Measurements from ENCODE around the gene TBC1D20.

Gene TBC1D20

DNA sequence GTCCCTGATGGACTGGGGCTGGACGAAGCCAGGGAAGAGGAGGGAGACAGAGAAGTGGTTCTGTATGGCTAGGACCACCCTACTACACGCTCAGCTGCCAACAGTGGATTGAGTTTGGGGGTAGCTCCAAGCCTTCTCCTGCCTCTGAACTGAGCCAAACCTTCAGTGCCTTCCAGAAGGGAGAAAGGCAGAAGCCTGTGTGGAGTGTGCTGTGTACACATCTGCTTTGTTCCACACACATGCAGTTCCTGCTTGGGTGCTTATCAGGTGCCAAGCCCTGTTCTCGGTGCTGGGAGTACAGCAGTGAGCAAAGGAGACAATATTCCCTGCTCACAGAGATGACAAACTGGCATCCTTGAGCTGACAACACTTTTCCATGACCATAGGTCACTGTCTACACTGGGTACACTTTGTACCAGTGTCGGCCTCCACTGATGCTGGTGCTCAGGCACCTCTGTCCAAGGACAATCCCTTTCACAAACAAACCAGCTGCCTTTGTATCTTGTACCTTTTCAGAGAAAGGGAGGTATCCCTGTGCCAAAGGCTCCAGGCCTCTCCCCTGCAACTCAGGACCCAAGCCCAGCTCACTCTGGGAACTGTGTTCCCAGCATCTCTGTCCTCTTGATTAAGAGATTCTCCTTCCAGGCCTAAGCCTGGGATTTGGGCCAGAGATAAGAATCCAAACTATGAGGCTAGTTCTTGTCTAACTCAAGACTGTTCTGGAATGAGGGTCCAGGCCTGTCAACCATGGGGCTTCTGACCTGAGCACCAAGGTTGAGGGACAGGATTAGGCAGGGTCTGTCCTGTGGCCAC lies 65.5 kb downstream of the TBC1D20 start:
- TF ChIP-seq POLR2AphosphoS5 (IDR thresholded peaks at IDR 0.05; ENCODE audit: low read depth, low read length) (no peak), SIN3A (IDR thresholded peaks at IDR 0.05; ENCODE audit: borderline replicate concordance, insufficient read depth, low read length) (no peak), TAF1 (IDR thresholded peaks at IDR 0.05; ENCODE audit: borderline replicate concordance, insufficient read depth, low read length) (no peak), FOXP2 (optimal IDR thresholded peaks at IDR 0.05; ENCODE audit: borderline replicate concordance, extremely low read depth, extremely low read length, insufficient read depth) (no peak)
- TF ChIP-seq, protein P1, sequence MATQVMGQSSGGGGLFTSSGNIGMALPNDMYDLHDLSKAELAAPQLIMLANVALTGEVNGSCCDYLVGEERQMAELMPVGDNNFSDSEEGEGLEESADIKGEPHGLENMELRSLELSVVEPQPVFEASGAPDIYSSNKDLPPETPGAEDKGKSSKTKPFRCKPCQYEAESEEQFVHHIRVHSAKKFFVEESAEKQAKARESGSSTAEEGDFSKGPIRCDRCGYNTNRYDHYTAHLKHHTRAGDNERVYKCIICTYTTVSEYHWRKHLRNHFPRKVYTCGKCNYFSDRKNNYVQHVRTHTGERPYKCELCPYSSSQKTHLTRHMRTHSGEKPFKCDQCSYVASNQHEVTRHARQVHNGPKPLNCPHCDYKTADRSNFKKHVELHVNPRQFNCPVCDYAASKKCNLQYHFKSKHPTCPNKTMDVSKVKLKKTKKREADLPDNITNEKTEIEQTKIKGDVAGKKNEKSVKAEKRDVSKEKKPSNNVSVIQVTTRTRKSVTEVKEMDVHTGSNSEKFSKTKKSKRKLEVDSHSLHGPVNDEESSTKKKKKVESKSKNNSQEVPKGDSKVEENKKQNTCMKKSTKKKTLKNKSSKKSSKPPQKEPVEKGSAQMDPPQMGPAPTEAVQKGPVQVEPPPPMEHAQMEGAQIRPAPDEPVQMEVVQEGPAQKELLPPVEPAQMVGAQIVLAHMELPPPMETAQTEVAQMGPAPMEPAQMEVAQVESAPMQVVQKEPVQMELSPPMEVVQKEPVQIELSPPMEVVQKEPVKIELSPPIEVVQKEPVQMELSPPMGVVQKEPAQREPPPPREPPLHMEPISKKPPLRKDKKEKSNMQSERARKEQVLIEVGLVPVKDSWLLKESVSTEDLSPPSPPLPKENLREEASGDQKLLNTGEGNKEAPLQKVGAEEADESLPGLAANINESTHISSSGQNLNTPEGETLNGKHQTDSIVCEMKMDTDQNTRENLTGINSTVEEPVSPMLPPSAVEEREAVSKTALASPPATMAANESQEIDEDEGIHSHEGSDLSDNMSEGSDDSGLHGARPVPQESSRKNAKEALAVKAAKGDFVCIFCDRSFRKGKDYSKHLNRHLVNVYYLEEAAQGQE (IDR thresholded peaks at IDR 0.05; ENCODE audit: insufficient read depth in 1 of 2, low read depth in 2 of 2, low read length in 2 of 2) = no peak

DNA sequence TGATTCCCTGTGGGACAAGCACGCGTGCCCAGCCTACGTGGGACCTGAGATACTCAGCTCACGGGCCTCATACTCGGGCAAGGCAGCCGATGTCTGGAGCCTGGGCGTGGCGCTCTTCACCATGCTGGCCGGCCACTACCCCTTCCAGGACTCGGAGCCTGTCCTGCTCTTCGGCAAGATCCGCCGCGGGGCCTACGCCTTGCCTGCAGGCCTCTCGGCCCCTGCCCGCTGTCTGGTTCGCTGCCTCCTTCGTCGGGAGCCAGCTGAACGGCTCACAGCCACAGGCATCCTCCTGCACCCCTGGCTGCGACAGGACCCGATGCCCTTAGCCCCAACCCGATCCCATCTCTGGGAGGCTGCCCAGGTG lies 66.1 kb downstream of the TBC1D20 start:
- TF ChIP-seq POLR2AphosphoS5 (IDR thresholded peaks at IDR 0.05; ENCODE audit: low read depth, low read length) (no peak), FOXP2 (optimal IDR thresholded peaks at IDR 0.05; ENCODE audit: borderline replicate concordance, extremely low read depth, extremely low read length, insufficient read depth) (no peak), TAF1 (IDR thresholded peaks at IDR 0.05; ENCODE audit: borderline replicate concordance, insufficient read depth, low read length) (no peak), SIN3A (IDR thresholded peaks at IDR 0.05; ENCODE audit: borderline replicate concordance, insufficient read depth, low read length) (no peak)
- TF ChIP-seq, protein P1 (IDR thresholded peaks at IDR 0.05; ENCODE audit: insufficient read depth in 1 of 2, low read depth in 2 of 2, low read length in 2 of 2) = no peak

DNA sequence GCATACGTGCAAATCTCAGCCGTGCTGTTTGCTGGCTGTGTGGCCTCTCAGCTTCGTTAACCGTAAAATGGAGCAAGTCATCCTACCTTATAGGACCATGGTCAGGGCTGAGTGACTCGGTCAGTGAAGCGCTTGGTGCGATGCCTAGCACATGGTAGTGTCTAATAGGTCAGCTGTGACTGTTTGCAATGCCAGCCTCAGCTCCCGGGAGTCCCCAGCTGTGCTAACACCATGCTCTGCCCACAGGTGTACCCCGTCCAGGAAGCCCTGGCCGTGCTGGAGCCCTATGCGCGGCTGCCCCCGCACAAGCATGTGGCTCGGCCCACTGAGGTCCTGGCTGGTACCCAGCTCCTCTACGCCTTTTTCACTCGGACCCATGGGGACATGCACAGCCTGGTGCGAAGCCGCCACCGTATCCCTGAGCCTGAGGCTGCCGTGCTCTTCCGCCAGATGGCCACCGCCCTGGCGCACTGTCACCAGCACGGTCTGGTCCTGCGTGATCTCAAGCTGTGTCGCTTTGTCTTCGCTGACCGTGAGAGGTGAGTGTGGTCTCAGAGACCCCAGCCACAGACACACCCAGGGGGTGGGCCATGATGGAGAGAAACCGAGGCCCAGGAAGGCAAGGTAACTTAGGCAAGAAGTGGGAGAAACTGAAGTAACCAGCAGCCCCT lies 71.2 kb downstream of the TBC1D20 start:
- TF ChIP-seq, protein P1 (IDR thresholded peaks at IDR 0.05; ENCODE audit: insufficient read depth in 1 of 2, low read depth in 2 of 2, low read length in 2 of 2) = no peak
- TF ChIP-seq FOXP2 (optimal IDR thresholded peaks at IDR 0.05; ENCODE audit: borderline replicate concordance, extremely low read depth, extremely low read length, insufficient read depth) = peak; percentile 9

DNA sequence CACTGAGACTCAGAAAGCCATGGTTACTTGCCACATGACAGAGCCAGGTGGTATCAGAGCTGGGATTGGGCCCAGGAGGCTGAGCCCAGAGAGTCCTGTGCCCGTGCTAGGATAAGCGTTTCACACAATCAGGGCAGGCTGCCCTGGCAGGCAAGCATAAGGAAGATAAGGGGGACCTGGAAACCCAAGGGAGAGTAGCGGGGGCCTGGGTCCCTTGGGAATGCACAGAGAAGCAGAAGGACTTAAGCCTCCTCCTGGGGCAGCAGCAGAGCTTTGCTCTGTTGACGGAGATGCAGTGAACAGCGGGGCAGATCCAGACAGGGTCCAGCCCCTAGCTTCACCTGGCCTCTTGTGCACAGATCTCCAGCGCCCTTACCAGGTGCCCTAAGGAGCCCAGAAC lies 73.1 kb downstream of the TBC1D20 start:
- TF ChIP-seq FOXP2 (optimal IDR thresholded peaks at IDR 0.05; ENCODE audit: borderline replicate concordance, extremely low read depth, extremely low read length, insufficient read depth) = no peak
- TF ChIP-seq TAF1 (IDR thresholded peaks at IDR 0.05; ENCODE audit: borderline replicate concordance, insufficient read depth, low read length) = no peak
- no peak for TF ChIP-seq POLR2AphosphoS5 (IDR thresholded peaks at IDR 0.05; ENCODE audit: low read depth, low read length)
- TF ChIP-seq, protein P1 (IDR thresholded peaks at IDR 0.05; ENCODE audit: insufficient read depth in 1 of 2, low read depth in 2 of 2, low read length in 2 of 2) = no peak
- TF ChIP-seq SIN3A (IDR thresholded peaks at IDR 0.05; ENCODE audit: borderline replicate concordance, insufficient read depth, low read length) = no peak

Measured in PFSK-1 (cell line).